Stimulated activated naive B cell treated with anti-CD40 and anti-IgM and Interleukin-4, amounts not matched to agents 10 μg/mL and 1 μg/mL and 100 μg/mL, for 72 hours (primary cell): Measurements from ENCODE around the gene THYN1.

Source experiments
- ATAC-seq, 2 donors: fragments of 150-1000 bp; cut with Tn5 transposase; replicated peaks; 2 replicates each; pipeline ENCODE4 v1.10.0; 2021; ENCODE audit warnings: moderate library complexity in 1 of 2
- DNase-seq: peaks from one replicate; pipeline ENCODE4 v3.0.0; 2021
- H3K27ac Mint-ChIP-seq: one replicate; pipeline ENCODE4 v1.8.0; 2022; ENCODE audit warnings: mild to moderate bottlenecking, mixed read lengths
- H3K27me3 Mint-ChIP-seq, 2 donors: one replicate each; pipeline ENCODE4 v1.8.0; 2022; ENCODE audit warnings: mixed read lengths in 2 of 2
- H3K36me3 Mint-ChIP-seq, 2 donors: one replicate each; pipeline ENCODE4 v1.8.0; 2022; ENCODE audit warnings: mixed read lengths in 2 of 2, mild to moderate bottlenecking in 1 of 2
- H3K4me1 Mint-ChIP-seq, 2 donors: one replicate each; pipeline ENCODE4 v1.8.0; 2022; ENCODE audit warnings: mixed read lengths in 2 of 2, mild to moderate bottlenecking in 1 of 2
- H3K4me3 Mint-ChIP-seq, 2 donors: one replicate each; pipeline ENCODE4 v1.8.0; 2022; ENCODE audit warnings: mild to moderate bottlenecking in 2 of 2, mixed read lengths in 2 of 2, moderate library complexity in 1 of 2
- H3K9me3 Mint-ChIP-seq, 2 donors: one replicate each; pipeline ENCODE4 v1.8.0; 2022; ENCODE audit warnings: mixed read lengths in 2 of 2, mild to moderate bottlenecking in 1 of 2

Gene THYN1

GRCh38 chr11:134200688-134201087 is 52.5 kb downstream of the THYN1 start:
- ATAC-seq, result no peak
- H3K4me1 Mint-ChIP-seq, result no peaks in the 10 kb centered on the region
- H3K36me3 Mint-ChIP-seq, result peaks cover 41 to 78% of the 10 kb centered on the region in 2 donors
- H3K27ac Mint-ChIP-seq, result no peak overlapping the region
- no peak overlapping the region for H3K4me3 Mint-ChIP-seq
- H3K27me3 Mint-ChIP-seq, result no peaks in the 10 kb centered on the region
- no peaks in the 10 kb centered on the region for H3K9me3 Mint-ChIP-seq
- DNase-seq, result no peak

GRCh38 chr11:134199531-134199930 is 53.6 kb downstream of the THYN1 start:
- Mint-ChIP-seq H3K27ac (no peak overlapping the region), H3K4me1 (no peaks in the 10 kb centered on the region), H3K9me3 (no peaks in the 10 kb centered on the region), H3K36me3 (peaks cover 37 to 74% of the 10 kb centered on the region in 2 donors), H3K27me3 (no peaks in the 10 kb centered on the region), H3K4me3 (no peak overlapping the region)
- DNase-seq, result no peak
- ATAC-seq, result no peak
